ENCODE data around the gene MAP2K7.
A peak's percentile ranks its signal among the peaks of the same experiment; 100 is the strongest.
"Not testable (repeated sequence)": the region's sequence is repeated elsewhere in the genome, so short reads cannot be mapped to it uniquely, and the experiment has no call there.

MAP2K7 gene

DNA sequence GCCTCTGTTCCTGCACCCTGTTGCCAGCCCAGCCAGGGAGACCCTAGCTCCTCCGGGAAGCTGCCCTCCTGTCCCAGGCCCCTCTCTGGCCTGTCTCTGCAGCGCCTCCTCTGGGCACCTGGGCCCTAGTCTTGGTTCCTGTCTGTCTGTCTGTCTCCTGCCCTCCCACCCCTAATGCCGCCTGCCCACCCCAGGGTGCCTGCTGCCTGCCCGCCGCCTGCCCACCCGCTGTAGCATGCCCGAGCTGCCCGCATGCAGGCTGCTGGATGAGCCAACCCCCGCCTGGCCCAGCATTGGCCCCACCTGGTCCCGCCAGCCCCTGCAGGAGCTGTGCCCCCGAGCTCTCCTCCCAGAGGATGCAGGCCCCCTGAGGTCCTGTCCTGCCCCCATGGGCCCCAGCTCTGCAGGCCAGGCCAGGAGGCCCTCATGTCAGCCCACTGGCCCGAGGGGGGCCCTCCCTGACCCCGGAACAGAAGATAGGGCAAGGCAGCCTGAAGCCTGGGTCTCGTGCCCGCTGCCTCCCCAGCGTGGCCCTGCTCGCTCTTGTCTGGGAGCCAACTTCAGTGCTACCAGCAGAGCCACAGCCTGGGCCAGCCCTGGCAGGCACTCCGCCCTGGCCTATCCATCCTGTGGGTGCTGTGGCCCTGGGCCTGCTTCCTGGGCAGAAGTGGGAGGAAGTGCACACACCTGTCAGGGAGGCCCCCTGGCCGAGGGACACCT is 5.2 kb downstream of the MAP2K7 start:
- no peak for DNase-seq

DNA sequence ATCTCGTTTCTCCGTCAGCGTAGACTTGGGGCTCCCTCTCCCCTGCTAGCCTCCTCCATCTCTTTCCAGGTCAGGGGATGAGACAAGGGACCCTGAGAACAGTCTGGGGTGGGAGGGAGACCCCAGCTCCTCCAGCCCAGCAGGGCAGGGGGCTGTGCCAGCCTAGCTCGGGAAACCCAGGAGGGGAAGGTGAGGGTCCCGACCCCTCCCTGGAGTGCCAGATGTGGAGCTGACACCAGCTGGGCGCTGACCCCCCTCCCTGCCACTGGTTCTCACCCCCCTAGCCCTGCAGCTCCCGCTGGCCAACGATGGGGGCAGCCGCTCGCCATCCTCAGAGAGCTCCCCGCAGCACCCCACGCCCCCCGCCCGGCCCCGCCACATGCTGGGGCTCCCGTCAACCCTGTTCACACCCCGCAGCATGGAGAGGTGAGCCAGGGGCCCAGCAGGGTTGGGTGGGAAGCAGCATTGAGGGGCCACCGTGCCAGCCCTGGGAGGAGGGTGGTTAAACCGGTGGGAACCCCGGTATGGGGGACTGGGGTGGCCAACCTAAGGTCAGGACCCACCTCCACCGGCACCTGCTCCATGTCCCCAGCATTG is 5.9 kb downstream of the MAP2K7 start:
- no peak for DNase-seq

DNA sequence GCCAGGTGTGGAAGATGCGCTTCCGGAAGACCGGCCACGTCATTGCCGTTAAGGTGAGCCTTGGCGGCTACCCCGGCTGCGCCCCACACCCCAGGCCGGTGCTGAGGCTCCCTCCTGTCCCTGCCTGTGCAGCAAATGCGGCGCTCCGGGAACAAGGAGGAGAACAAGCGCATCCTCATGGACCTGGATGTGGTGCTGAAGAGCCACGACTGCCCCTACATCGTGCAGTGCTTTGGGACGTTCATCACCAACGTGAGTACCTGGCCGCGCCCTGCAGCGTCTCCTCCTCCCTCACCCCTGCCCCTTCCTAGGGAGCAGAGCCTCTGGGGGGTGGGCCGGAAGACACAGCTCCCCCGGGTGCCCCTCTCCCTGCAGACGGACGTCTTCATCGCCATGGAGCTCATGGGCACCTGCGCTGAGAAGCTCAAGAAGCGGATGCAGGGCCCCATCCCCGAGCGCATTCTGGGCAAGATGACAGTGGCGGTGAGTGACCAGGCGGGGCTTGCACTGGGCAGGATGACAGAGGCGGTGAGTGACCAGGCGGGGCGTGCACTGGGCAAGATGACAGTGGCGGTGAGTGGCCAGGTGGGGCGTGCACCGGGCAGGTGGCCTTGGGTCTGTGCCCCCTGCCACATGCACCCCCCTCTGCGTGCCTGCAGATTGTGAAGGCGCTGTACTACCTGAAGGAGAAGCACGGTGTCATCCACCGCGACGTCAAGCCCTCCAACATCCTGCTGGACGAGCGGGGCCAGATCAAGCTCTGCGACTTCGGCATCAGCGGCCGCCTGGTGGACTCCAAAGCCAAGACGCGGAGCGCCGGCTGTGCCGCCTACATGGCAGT is 6.9 kb downstream of the MAP2K7 start:
- no peak for DNase-seq

DNA sequence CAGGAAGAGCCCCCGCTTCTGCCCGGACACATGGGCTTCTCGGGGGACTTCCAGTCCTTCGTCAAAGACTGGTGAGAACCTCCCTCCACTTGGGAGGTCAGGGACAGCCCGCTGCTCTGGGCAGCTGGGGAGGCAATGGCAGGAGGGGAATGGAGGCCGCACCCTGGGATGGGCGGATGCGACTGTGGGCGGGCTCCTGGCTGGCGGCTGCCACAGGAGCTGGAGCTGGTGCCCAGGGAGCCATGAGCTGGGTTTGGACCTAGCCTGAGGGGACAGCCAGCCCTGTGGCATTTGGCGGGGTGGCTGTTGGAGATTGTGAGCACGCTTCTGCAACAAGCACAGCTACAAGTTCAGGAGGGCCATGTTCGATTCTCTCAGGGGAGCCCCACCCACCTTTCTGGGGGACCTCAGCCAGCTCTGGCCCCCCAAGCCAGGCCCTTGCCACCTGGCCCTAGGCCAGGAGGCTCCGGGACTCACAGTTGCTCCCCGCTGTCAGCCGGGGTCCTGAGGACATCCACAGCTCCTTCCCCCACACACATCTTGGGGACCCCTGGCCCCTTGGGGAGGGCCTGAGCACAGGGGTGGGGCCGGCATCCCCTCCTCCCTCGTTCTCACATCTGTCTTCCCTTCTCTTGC is 7.9 kb downstream of the MAP2K7 start:
- no peak for DNase-seq

DNA sequence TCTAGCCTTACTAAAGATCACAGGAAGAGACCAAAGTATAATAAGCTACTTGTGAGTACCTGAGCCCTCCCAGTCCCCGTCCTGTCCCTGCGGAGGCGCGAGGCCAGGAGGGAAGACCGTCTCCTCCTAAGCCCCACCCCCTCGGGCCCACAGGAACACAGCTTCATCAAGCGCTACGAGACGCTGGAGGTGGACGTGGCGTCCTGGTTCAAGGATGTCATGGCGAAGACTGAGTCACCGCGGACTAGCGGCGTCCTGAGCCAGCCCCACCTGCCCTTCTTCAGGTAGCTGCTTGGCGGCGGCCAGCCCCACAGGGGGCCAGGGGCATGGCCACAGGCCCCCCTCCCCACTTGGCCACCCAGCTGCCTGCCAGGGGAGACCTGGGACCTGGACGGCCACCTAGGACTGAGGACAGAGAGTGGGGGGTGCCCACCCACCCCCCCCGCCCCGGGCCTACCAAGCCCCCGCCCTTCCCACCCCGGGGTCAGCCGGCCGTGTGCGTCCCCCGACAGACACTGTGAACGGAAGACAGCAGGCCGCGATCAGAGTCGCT is 8.5 kb downstream of the MAP2K7 start:
- no peak for DNase-seq

GRCh38 chr19:7912697-7913564 is 9.3 kb downstream of the MAP2K7 start:
- no peak for DNase-seq

DNA sequence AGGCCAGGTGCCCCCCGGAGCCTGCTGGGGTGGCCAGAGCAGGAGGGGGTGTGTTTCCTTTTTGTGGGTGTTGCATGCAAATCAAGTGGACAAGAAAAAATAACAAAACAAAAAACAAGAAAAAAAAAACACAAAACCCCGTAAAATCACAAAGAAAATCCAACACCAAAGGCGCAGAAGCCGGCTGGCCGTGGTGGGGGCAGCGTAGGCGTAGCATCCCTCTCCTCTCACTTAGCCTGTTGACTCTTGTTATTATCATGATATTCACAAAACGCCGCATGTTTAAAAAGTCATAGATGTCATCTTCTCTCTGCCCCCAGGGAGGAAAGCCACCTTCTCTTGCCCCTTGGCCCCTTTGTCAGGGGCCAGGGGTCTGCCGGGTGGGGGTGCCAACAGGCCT is 10.0 kb downstream of the MAP2K7 start:
- no peak for DNase-seq

DNA sequence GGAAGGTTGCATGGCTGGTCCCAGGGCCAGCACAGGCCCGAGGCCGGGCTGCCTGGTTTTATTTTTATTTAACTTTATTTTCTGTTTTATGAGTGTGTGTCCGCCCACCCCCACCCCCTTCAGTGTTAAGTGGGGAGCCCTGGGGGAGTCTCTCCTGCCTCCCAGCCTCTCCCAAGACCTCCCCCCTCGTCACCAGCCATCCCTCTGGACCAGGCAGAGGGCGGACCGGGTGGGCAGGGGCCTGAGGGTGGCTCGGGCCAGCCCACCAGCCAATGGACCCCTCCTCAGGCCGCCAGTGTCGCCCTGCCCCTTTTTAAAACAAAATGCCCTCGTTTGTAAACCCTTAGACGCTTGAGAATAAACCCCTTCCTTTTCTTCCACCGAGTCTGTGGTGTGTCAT is 10.4 kb downstream of the MAP2K7 start:
- DNase-seq = no peak

DNA sequence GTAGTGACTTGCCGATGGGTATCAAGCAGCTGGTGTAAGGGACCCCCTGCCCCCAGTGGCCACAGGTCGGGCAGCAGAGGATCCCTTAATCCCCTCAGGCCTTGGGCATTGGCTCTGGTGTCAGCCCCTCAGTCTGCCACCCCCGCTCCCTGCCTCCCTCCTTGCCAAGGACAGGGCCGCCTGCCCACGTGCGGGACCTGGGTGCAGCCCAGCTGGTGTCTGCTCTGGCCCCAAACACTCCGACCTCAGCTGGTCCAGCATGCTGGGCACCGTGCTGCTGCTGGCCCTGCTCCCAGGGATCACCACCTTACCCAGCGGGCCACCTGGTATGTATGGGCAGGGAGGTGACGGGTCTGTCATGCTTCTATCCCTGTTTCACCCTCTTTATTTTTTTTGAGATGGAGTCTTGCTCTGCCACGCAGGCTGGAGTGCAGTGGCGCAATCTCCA is 10.9 kb downstream of the MAP2K7 start, which contains the start of gene TGFBR3L:
Gene TGFBR3L, plus strand, starts transcription at position 233 of the 448 bp plus-strand sequence.
- DNase-seq = no peak

- DNase-seq = no peak
These were observed 11.8 kb downstream of the MAP2K7 start for GRCh38 chr19:7915250-7916102.

- no peak for DNase-seq
These were observed 12.7 kb downstream of the MAP2K7 start for GRCh38 chr19:7916103-7916954.

GRCh38 chr19:7916955-7917266 is 13.2 kb downstream of the MAP2K7 start:
- DNase-seq = no peak

DNA sequence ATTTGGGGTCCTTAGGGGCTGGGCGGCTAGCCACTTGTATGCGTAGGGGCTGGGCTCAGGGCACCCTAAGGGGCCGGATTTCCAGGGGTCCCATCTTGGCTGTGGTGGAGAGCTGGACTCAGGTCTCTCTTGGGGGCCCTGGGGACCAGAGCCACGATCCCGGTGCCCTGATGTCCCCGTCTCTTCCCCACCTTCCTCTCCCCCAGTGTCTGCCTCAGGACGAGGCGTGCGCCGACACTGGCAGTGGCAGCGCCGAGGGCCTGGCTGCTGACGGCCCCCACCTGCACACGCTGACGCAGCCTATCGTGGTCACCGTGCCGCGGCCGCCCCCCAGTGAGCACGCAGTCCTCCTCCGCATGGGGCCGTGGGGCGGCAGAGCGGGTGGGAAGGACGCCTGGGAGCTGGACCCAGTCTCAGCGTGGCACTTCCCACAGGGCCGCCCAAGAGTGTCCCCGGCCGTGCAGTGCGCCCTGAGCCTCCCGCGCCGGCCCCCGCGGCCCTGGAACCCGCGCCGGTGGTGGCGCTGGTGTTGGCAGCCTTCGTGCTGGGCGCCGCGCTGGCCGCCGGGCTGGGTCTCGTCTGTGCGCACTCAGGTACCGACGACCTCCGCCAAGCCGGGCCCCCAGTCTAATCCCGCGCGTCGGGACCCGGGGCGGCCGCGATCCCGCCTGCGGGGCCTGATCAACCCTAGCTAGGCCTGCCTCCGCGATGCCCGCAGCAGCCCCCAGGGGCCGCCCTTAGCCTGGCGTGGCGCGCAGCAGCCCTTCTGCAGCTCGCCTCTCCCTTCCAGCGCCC is 13.8 kb downstream of the MAP2K7 start:
- DNase-seq = no peak

DNA sequence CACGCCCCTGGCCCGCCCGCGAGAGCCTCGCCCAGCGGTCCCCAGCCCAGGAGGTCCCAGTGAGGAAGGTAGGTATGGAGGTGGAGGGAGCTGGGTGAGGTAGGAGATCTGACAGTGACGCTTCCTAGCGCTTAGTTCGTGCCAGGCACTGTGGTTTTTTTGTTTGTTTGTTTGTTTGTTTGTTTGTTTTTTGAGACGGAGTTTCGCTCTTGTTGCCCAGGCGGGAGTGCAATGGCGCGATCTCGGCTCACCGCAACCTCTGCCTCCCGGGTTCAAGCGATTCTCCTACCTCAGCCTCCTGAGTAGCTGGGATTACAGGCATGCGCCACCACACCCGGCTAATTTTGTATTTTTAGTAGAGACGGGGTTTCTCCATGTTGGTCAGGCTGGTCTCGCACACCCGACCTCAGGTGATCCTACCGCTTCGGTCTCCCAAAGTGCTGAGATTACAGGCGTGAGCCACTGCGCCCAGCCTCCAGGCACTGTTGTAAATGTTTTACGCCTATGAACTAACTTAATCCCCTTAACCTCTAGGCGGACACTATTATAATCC is 14.5 kb downstream of the MAP2K7 start:
- DNase-seq = not testable (repeated sequence)

DNA sequence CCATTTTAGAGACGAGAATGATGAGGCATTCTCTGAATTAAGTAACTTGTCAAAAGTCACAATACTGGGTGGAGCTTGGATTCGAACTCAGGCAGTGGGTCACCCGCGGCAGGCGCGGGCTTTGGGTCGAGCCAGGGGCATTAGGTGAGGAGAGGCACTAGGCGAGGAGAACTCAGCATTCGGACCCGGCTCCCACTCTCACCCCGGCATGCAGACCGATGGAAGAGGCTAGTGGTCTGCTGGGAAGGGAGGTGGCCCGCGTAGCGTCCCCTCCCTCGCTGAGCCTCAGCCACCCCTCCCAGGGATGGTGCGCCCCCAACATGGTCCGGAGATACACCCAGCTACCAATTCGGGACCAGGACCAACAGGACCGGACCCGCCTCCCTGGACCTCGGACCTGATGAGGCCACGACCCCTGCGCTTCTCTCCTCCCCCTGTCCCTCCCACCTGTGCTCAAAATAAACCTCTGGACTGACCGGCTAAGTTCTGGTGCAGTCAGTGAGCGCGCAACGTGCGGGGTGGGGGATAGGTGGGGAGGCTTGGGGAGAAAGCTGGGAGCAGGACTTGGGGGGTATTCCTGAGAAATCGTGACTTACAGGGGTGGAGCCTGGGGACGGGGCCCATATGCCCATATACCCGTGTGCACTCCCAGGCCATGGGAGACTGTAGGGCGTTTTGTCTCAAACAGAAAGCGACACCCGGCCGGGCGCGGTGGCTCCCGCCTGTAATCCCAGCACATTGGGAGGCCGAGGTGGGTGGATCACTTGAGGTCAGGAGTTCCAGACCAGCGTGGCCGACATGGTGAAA is 15.1 kb downstream of the MAP2K7 start:
- DNase-seq = no peak

- peak; percentile 22 for DNase-seq
These were observed 16.2 kb downstream of the MAP2K7 start, which contains the start of gene SNAPC2 for GRCh38 chr19:7919610-7920518. Gene SNAPC2, plus strand, starts transcription at chr19:7920338. Its CDS starts 29 bp downstream, at chr19:7920367.
